ENCODE results near the gene ZNF853. TPM values are rescaled to one million over a fixed set of nuclear protein-coding genes. Genes with fewer than 3 reads are reported as not detected.

The ZNF853 gene
- total RNA-seq, 1 experiment from 2014 or later: not detected

DNA sequence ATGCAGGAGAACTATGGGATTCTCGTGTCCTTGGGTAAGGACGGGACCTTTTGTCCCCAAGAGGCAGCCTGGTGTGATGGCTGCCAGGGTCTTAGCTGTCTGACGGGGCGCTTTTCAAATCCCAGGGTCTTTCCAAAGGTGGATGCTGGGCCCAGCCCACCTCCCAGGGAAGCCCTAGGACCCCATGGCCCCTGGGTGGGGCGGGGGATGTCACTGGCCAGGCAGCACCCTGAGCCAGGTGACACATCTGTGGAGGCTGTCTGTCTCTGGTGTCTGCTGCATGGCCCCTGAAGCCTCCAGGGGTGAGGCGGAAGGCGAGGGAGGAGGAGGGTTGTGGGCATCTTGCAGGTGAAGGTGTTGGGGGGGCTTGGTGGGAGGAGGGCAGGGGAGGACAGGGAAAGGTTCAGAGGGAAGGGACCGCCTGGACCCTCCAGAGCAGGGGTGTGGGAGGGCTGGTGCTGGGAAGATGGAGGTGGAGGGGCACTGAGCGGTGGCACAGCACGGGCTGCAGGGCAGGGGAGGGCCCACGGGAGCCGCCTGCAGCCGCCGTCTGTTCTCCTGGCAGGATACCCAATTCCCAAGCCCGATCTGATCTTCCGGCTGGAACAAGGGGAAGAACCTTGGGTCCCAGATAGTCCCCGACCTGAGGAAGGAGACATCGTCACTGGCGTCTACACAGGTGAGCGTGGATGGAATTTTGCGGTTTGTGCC lies 28.7 kb downstream of the ZNF853 start:
- H3K36me3 ChIP-seq (ENCODE audit: insufficient read depth, low read length): peaks cover 8% of the 10 kb centered on the region; the same call in 1 of the 2 replicates
- H4K20me1 ChIP-seq (ENCODE audit: insufficient read depth, low read depth, low read length): peaks cover 7% of the 10 kb centered on the region; the same call in 1 of the 2 replicates

DNA sequence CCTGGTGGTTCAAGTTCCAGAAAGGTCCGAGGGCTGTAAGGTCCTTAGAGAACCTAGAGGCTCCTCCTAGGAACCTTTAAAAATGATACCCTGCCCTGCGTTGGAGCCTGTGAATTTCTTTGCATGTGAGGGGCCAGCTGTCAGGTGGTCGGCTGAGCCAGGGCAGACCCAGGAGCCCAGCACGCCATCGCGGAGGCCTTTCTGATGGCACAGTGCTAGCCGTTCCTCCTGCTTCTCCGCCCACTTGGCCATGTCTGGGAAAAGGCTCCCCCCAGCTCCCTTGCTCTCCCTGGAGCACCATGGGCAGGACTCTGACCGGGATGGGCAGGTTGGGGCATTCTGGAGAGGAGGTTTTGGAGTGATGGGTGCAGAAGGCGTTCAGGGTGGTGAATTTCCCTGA lies 29.3 kb downstream of the ZNF853 start:
- Histone ChIP-seq H3K36me3 (ENCODE audit: insufficient read depth, low read length) (peaks cover 8% of the 10 kb centered on the region; the same call in 1 of the 2 replicates), H3K79me2 (ENCODE audit: low read length) (peaks cover 26% of the 10 kb centered on the region)

More for the DNA sequence above, 28.7 kb downstream of the ZNF853 start:
- H2AFZ ChIP-seq (ENCODE audit: low read length): no peak overlapping the region
- H3K4me1 ChIP-seq (ENCODE audit: low read length): no peaks in the 10 kb centered on the region; the same call in 1 of the 2 replicates
- H3K4me3 ChIP-seq (ENCODE audit: low read length): no peak overlapping the region
- no peak for DNase-seq
- no peak overlapping the region for H3K9ac ChIP-seq (ENCODE audit: low read length)
- H3K4me2 ChIP-seq (ENCODE audit: low read depth, low read length, poor library complexity, severe bottlenecking): no peak overlapping the region
- no peaks in the 10 kb centered on the region for H3K9me3 ChIP-seq (ENCODE audit: low read length)
- no peaks in the 10 kb centered on the region for H3K27me3 ChIP-seq (ENCODE audit: low read length)
- H3K9me2 ChIP-seq (replicated peaks; ENCODE audit: insufficient read depth, low read length): no peaks in the 10 kb centered on the region
- no peak overlapping the region for H3K27ac ChIP-seq (ENCODE audit: low read length)
- peaks cover 32% of the 10 kb centered on the region for H3K79me2 ChIP-seq (ENCODE audit: low read length)

DNA sequence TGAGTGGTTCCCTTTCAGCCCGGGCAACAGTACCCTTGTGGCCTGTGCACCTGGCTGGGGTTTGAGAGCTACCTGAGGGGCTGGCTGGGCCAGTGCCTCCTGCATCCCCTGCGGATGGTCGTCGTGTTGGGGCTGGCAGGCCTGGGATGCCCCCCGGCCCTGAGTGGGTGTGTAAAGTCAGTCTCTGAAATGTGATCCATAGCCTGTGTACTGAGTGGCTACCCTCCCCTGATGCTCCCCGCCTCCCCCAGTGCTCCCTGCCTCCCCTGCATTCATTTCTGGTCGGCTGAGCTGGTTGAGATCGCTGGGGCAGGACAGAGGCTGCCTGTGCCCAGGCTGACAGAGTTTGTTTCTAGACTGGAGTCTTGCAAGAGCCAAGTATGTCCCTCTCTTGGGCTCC lies 31.1 kb downstream of the ZNF853 start:
- Histone ChIP-seq H3K79me2 (ENCODE audit: low read length) (peaks cover 9% of the 10 kb centered on the region; the same call in 1 of the 2 replicates), H3K9me2 (replicated peaks; ENCODE audit: insufficient read depth, low read length) (no peaks in the 10 kb centered on the region), H4K20me1 (ENCODE audit: insufficient read depth, low read depth, low read length) (no peaks in the 10 kb centered on the region), H3K27ac (ENCODE audit: low read length) (no peak overlapping the region), H3K36me3 (ENCODE audit: insufficient read depth, low read length) (peaks cover 6% of the 10 kb centered on the region; the same call in 1 of the 2 replicates), H3K9ac (ENCODE audit: low read length) (no peak overlapping the region), H2AFZ (ENCODE audit: low read length) (no peak overlapping the region), H3K4me2 (ENCODE audit: low read depth, low read length, poor library complexity, severe bottlenecking) (no peak overlapping the region), H3K9me3 (ENCODE audit: low read length) (no peaks in the 10 kb centered on the region), H3K4me1 (ENCODE audit: low read length) (no peaks in the 10 kb centered on the region), H3K4me3 (ENCODE audit: low read length) (no peak overlapping the region), H3K27me3 (ENCODE audit: low read length) (no peaks in the 10 kb centered on the region)
- DNase-seq: no peak

More for the DNA sequence above, 29.3 kb downstream of the ZNF853 start:
- H3K4me2 ChIP-seq (ENCODE audit: low read depth, low read length, poor library complexity, severe bottlenecking): no peak overlapping the region
- no peak overlapping the region for H3K9ac ChIP-seq (ENCODE audit: low read length)
- DNase-seq: no peak
- H3K9me3 ChIP-seq (ENCODE audit: low read length): no peaks in the 10 kb centered on the region
- no peak overlapping the region for H3K27ac ChIP-seq (ENCODE audit: low read length)
- no peaks in the 10 kb centered on the region for H3K4me1 ChIP-seq (ENCODE audit: low read length)
- peaks cover 7% of the 10 kb centered on the region; the same call in 1 of the 2 replicates for H4K20me1 ChIP-seq (ENCODE audit: insufficient read depth, low read depth, low read length)
- no peak overlapping the region for H3K4me3 ChIP-seq (ENCODE audit: low read length)
- no peaks in the 10 kb centered on the region for H3K9me2 ChIP-seq (replicated peaks; ENCODE audit: insufficient read depth, low read length)
- H3K27me3 ChIP-seq (ENCODE audit: low read length): no peaks in the 10 kb centered on the region
- H2AFZ ChIP-seq (ENCODE audit: low read length): no peak overlapping the region

DNA sequence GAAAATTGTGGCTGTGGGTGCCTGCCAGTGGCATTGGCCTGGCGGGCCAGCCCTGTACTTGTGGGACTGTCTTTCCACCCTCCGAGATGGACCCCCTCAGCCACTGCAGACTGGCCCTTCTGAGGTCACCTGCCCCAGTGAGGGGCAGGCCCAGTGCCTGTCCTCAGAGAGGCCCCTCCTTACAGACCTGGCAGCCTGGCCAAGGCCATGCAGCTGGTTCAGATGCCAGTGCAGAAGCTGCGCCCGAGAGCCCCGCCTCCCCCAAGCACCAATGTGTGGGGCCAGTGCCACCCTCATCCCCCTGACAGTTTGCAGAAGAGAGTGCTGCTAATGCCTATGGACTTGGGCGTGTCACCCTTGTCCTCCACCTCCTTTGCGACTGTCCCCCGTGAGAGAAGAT lies 31.7 kb downstream of the ZNF853 start:
- no peaks in the 10 kb centered on the region for H3K4me1 ChIP-seq (ENCODE audit: low read length)
- peaks cover 6% of the 10 kb centered on the region; the same call in 1 of the 2 replicates for H3K36me3 ChIP-seq (ENCODE audit: insufficient read depth, low read length)
- no peaks in the 10 kb centered on the region for H4K20me1 ChIP-seq (ENCODE audit: insufficient read depth, low read depth, low read length)
- no peak overlapping the region for H2AFZ ChIP-seq (ENCODE audit: low read length)
- H3K9ac ChIP-seq (ENCODE audit: low read length): no peak overlapping the region
- no peaks in the 10 kb centered on the region for H3K9me3 ChIP-seq (ENCODE audit: low read length)
- H3K79me2 ChIP-seq (ENCODE audit: low read length): peaks cover 6% of the 10 kb centered on the region; the same call in 1 of the 2 replicates
- no peaks in the 10 kb centered on the region for H3K27me3 ChIP-seq (ENCODE audit: low read length)
- no peak overlapping the region for H3K27ac ChIP-seq (ENCODE audit: low read length)
- no peak for DNase-seq
- no peaks in the 10 kb centered on the region for H3K9me2 ChIP-seq (replicated peaks; ENCODE audit: insufficient read depth, low read length)
- no peak overlapping the region for H3K4me2 ChIP-seq (ENCODE audit: low read depth, low read length, poor library complexity, severe bottlenecking)
- no peak overlapping the region for H3K4me3 ChIP-seq (ENCODE audit: low read length)

DNA sequence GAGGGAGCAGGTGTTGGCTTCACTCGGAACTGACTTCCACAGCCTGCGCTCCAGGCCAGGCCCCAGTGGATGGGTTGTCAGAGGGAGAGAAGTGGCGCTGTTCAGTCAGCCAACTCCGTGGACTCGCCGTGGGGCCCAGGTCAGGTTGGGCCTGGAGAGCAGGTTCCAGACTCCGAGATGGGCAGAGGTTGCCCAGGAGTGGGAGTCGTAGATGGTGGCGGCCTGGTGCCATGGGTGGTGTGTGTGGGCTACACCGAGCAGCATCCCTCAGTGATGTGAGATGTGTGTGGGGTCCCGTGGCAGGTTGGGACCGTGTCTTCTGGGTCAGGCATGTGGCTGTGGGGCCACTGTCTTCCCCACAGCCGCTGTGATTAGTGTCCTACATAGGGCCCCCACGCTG lies 32.1 kb downstream of the ZNF853 start:
- no peak overlapping the region for H3K27ac ChIP-seq (ENCODE audit: low read length)
- DNase-seq: no peak
- H4K20me1 ChIP-seq (ENCODE audit: insufficient read depth, low read depth, low read length): no peaks in the 10 kb centered on the region
- H3K27me3 ChIP-seq (ENCODE audit: low read length): no peaks in the 10 kb centered on the region
- H3K4me2 ChIP-seq (ENCODE audit: low read depth, low read length, poor library complexity, severe bottlenecking): no peak overlapping the region
- H3K9ac ChIP-seq (ENCODE audit: low read length): no peak overlapping the region
- no peaks in the 10 kb centered on the region for H3K9me3 ChIP-seq (ENCODE audit: low read length)
- H3K36me3 ChIP-seq (ENCODE audit: insufficient read depth, low read length): peaks cover 8% of the 10 kb centered on the region; the same call in 1 of the 2 replicates
- H3K79me2 ChIP-seq (ENCODE audit: low read length): peaks cover 6% of the 10 kb centered on the region; the same call in 1 of the 2 replicates
- H2AFZ ChIP-seq (ENCODE audit: low read length): no peak overlapping the region
- no peak overlapping the region for H3K4me3 ChIP-seq (ENCODE audit: low read length)
- no peaks in the 10 kb centered on the region for H3K4me1 ChIP-seq (ENCODE audit: low read length)
- H3K9me2 ChIP-seq (replicated peaks; ENCODE audit: insufficient read depth, low read length): no peaks in the 10 kb centered on the region

DNA sequence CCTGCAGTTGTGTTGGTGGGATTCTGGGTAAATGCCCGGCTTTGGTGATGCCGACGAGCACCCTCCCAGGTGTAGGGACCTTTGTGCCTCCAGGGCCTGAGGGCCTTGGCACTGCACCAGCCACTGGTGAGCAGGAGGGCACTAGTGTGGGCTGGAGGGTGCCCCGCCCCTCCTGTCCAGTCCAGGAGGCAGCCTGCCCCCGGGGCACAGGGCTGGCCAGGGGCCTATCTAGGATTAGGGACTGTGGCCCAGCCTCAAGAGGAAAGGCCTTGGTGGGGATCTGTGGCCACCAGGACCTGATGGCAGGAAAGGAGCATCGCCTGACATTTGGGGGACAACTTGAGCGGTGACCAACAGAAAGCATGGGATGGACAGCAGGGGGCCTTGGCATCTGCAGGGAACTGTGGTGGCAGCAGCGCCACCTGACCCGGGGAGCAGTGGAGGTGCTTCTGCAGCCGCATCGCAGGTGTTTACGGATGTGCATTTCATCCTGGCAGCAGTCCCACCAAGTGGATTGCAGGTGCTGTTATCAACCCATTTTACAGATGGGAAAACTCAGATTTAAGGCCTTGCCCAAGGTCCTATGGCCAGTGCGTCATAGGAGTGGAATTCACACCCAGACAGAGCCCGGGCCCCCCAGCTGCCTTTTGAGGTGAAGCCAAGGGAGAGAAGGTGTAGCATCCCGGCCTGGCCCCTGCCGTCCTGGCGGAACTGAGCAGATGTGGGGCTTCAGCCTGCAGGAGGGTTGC lies 32.8 kb downstream of the ZNF853 start:
- no peak overlapping the region for H3K4me3 ChIP-seq (ENCODE audit: low read length)
- H2AFZ ChIP-seq (ENCODE audit: low read length): no peak overlapping the region
- H3K4me2 ChIP-seq (ENCODE audit: low read depth, low read length, poor library complexity, severe bottlenecking): no peak overlapping the region
- H3K27me3 ChIP-seq (ENCODE audit: low read length): no peaks in the 10 kb centered on the region
- DNase-seq: no peak
- H4K20me1 ChIP-seq (ENCODE audit: insufficient read depth, low read depth, low read length): no peaks in the 10 kb centered on the region
- H3K9me3 ChIP-seq (ENCODE audit: low read length): no peaks in the 10 kb centered on the region
- peaks cover 6% of the 10 kb centered on the region; the same call in 1 of the 2 replicates for H3K79me2 ChIP-seq (ENCODE audit: low read length)
- H3K4me1 ChIP-seq (ENCODE audit: low read length): no peaks in the 10 kb centered on the region
- H3K36me3 ChIP-seq (ENCODE audit: insufficient read depth, low read length): peaks cover 9% of the 10 kb centered on the region; the same call in 1 of the 2 replicates
- H3K9ac ChIP-seq (ENCODE audit: low read length): no peak overlapping the region
- H3K27ac ChIP-seq (ENCODE audit: low read length): no peak overlapping the region
- no peaks in the 10 kb centered on the region for H3K9me2 ChIP-seq (replicated peaks; ENCODE audit: insufficient read depth, low read length)

DNA sequence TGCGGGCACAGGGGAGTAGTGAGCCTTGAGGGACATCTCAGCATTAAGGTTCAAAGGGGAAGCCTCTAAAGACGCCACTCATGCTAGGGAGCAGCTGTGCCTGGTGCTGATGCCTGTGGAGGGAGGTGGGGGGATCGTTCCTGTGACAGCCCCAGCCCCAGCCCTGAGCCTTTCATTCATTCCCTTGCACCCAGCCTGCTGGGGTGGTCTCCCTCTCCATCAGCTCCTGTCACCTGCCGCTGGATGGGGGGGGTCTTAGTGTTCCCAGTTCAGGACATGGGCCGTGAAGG lies 33.4 kb downstream of the ZNF853 start:
- Histone ChIP-seq H2AFZ (ENCODE audit: low read length) (no peak overlapping the region), H3K27ac (ENCODE audit: low read length) (no peak overlapping the region), H3K4me3 (ENCODE audit: low read length) (no peak overlapping the region), H4K20me1 (ENCODE audit: insufficient read depth, low read depth, low read length) (no peaks in the 10 kb centered on the region), H3K36me3 (ENCODE audit: insufficient read depth, low read length) (peaks cover 9% of the 10 kb centered on the region; the same call in 1 of the 2 replicates), H3K9me3 (ENCODE audit: low read length) (no peaks in the 10 kb centered on the region), H3K4me1 (ENCODE audit: low read length) (no peaks in the 10 kb centered on the region), H3K9ac (ENCODE audit: low read length) (no peak overlapping the region), H3K4me2 (ENCODE audit: low read depth, low read length, poor library complexity, severe bottlenecking) (no peak overlapping the region), H3K27me3 (ENCODE audit: low read length) (no peaks in the 10 kb centered on the region), H3K9me2 (replicated peaks; ENCODE audit: insufficient read depth, low read length) (no peaks in the 10 kb centered on the region), H3K79me2 (ENCODE audit: low read length) (peaks cover 6% of the 10 kb centered on the region; the same call in 1 of the 2 replicates)
- no peak for DNase-seq

DNA sequence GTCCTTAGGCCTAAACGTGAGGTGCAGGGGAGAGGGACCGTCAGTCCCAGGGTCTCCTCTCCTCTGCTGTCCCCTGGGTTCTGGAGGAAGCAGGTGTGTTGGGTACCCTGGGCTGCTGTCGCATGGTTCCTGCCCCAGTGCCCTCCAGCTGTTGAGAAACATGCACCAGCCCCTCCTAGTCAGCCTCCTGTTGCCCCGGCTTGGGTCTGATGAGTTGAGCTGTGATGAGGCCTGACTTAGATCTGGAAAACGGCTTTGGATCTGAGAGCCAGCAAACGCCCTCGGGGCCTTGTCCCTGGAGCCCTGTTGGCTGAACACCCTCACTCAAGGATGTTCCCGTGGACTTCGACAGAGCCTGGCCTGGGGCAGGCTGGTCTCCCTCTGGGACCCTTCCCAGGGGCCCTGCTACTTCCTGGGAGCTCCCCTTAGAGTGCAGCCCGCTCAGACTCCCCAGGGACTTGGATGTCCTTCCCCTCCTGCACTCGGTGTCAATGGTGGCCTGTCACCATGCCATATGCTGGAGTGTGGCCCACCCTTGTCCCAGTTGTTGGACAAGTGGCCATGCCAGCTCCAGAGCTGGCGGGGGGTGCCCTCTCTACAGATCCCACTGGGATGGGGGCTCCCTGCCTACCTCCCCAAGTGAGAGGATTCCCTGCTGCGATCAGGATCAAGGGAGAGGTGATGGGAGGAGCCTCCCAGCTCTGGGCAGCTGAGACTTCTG lies 34.0 kb downstream of the ZNF853 start:
- H3K36me3 ChIP-seq (ENCODE audit: insufficient read depth, low read length): peaks cover 8% of the 10 kb centered on the region; the same call in 1 of the 2 replicates
- no peak overlapping the region for H3K9ac ChIP-seq (ENCODE audit: low read length)
- H3K4me3 ChIP-seq (ENCODE audit: low read length): no peak overlapping the region
- DNase-seq: no peak
- no peaks in the 10 kb centered on the region for H3K4me1 ChIP-seq (ENCODE audit: low read length)
- H3K4me2 ChIP-seq (ENCODE audit: low read depth, low read length, poor library complexity, severe bottlenecking): no peak overlapping the region
- H3K9me3 ChIP-seq (ENCODE audit: low read length): no peaks in the 10 kb centered on the region
- peaks cover 6% of the 10 kb centered on the region; the same call in 1 of the 2 replicates for H3K79me2 ChIP-seq (ENCODE audit: low read length)
- no peaks in the 10 kb centered on the region for H3K27me3 ChIP-seq (ENCODE audit: low read length)
- no peak overlapping the region for H3K27ac ChIP-seq (ENCODE audit: low read length)
- no peaks in the 10 kb centered on the region for H4K20me1 ChIP-seq (ENCODE audit: insufficient read depth, low read depth, low read length)
- no peaks in the 10 kb centered on the region for H3K9me2 ChIP-seq (replicated peaks; ENCODE audit: insufficient read depth, low read length)
- no peak overlapping the region for H2AFZ ChIP-seq (ENCODE audit: low read length)
